Activated T-cell treated with anti-CD3 and anti-CD28 coated beads, Interleukin-2, amount 50 U/mL, for 48 hours (primary cell): ENCODE data around the gene CCDC88A.

Experiments used
- DNase-seq, 2 experiments: peaks; one replicate each; pipeline ENCODE4 v3.0.0-alpha.2; 2020

Gene CCDC88A

GRCh38 chr2:55422876-55423665 is 3.4 kb upstream of the CCDC88A start:
- DNase-seq: no peak

GRCh38 chr2:55421326-55421725 is 1.7 kb upstream of the CCDC88A start:
- DNase-seq: no peak

- no peak for DNase-seq
Measured at GRCh38 chr2:55420871-55421270, 1.2 kb upstream of the CCDC88A start.

GRCh38 chr2:55420439-55420725 is 726 bp upstream of the CCDC88A start:
- no peak for DNase-seq

- DNase-seq: no peak
Measured at GRCh38 chr2:55419233-55419678, 400 bp downstream of the CCDC88A start.

GRCh38 chr2:55418512-55419232 is 984 bp downstream of the CCDC88A start:
- DNase-seq: no peak

GRCh38 chr2:55418072-55418471 is 1.6 kb downstream of the CCDC88A start:
- DNase-seq: no peak

- no peak for DNase-seq
Measured at GRCh38 chr2:55416786-55417568, 2.7 kb downstream of the CCDC88A start.

GRCh38 chr2:55415300-55415699 is 4.4 kb downstream of the CCDC88A start:
- DNase-seq: no peak

GRCh38 chr2:55408918-55409868 is 10.5 kb downstream of the CCDC88A start:
- DNase-seq: no peak

- DNase-seq: no peak
Measured at GRCh38 chr2:55408098-55408882, 11.4 kb downstream of the CCDC88A start.

- DNase-seq: no peak
Measured at GRCh38 chr2:55405116-55405515, 14.5 kb downstream of the CCDC88A start.

GRCh38 chr2:55403256-55403998 is 16.2 kb downstream of the CCDC88A start:
- DNase-seq: no peak

- DNase-seq: no peak
Measured at GRCh38 chr2:55401124-55401523, 18.5 kb downstream of the CCDC88A start.

GRCh38 chr2:55400332-55400731 is 19.3 kb downstream of the CCDC88A start:
- no peak for DNase-seq

GRCh38 chr2:55399815-55400214 is 19.8 kb downstream of the CCDC88A start:
- no peak for DNase-seq

- no peak for DNase-seq
Measured at GRCh38 chr2:55395724-55396605, 23.7 kb downstream of the CCDC88A start.

- DNase-seq: no peak
Measured at GRCh38 chr2:55391615-55392242, 27.9 kb downstream of the CCDC88A start.

GRCh38 chr2:55391155-55391554 is 28.5 kb downstream of the CCDC88A start:
- no peak for DNase-seq
